T-helper 1 cell (primary cell): ENCODE measurements around the gene CCDC182.

Experiments used
- DNase-seq, 5 donors: peaks; one replicate each; pipeline ENCODE4 v3.0.0-alpha.2; 2012 to 2020

Gene CCDC182

DNA sequence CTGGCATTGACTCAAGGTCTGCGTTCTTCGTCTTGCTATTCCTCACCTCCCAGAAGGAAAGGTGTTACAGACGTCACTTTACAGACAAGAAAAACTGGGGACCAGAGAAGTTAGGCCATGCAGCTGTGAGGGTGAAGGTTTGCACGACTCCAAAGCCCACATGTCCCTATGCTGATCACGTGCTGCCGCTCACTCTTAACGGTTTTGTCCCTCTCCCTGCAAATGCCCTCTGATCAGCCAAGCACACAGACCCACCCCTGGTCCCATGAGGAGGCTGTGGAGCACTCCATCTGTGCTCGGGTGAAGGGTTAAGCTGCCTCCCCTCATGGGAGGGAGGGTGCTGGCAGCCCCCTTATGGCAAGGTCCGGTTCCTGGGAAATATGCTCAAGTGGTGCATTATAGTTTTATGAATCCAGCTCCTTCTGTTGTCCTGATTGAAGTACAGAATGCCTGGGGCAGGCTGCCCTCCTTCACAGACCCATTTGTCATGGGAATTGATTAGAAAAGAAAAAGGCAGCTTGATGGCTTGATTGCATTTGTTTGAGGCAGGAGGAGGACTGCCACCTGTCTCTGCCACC, 18.8 kb downstream of the CCDC182 start:
- no peak for DNase-seq

DNA sequence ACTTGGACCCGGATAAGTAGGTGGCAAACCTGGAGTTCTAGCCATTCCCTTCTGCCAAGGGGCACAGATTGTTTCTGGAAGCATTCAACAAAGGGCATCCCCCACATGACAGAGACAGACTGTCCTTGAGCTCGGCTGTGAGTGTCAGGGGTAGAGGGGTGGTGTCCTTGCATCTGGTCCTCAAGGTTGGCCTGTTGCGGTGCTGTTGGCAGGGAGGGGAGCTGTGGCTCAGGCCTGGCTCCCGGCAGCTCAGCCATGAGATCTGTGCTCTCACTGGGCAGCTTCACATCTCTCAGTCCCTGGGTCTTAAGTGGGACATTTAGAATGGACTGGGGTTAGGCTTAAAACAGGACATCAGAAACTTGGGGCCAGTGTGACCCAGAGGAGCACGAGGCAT, 20.4 kb downstream of the CCDC182 start:
- no peak for DNase-seq

GRCh38 chr17:57724026-57724728, 20.9 kb downstream of the CCDC182 start:
- no peak for DNase-seq

DNA sequence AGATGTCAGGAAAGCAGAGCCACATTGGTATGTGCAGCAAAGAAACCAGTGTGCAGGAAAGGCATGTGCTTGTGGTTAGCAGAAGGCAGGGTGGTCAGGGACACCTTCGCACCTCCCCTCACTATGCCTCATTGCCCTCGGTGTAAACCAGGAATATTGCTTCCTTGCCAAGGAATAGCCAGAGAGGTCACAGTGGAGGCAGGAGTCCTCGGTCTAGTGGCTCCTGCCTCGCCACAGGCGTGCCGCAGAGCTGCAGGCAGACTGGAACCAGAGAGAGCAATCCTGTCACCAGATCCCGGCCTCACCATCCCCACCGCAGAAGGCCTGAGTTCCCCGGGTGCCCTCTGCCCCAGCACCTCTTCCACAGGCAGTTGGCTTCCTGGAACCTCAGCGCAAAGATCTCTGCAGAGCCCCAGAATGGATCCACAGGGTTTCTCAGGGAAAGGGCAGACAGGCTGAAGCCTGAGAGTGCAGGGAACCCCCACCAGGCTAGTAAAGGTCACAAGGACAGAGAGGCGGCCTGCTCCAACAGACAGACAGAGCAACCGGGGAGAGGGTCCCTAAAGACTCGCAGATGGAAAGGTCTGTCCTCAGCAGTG, 21.6 kb downstream of the CCDC182 start:
- no peak for DNase-seq

- DNase-seq, result no peak
Measured at GRCh38 chr17:57722704-57723043, 22.4 kb downstream of the CCDC182 start.

GRCh38 chr17:57721967-57722703, 23.0 kb downstream of the CCDC182 start:
- DNase-seq, result no peak

DNA sequence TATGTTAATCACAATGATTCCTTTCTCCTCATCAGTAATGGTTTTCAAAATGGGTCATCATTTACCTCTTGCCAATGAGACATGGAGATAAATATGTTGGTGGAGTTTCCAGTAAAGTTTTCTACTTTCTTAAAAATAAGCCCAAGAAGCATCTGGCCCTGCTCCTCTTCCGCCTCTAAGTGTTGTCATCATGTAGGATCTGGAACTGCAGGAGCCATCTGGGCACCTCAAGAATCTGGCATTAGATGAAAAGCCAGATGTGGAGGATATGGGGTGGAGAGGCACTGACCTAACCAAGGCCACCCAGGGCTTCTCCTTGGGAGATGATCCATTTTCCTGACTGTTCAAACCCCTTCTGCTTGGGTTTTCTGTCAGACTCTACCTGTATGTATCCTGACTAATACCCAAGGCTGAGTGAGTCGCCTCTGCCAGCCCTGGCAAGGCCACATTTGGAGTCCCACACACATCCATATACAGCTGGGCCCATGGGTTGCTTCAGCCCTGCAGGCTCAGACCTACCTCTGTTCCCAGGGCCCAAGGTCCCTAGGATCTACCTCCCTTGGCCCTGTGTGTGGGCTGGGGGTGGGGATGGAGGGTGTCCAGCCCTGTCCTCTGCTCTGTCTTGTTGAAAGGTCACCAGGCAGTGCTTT, 24.6 kb downstream of the CCDC182 start:
- DNase-seq, result no peak

DNA sequence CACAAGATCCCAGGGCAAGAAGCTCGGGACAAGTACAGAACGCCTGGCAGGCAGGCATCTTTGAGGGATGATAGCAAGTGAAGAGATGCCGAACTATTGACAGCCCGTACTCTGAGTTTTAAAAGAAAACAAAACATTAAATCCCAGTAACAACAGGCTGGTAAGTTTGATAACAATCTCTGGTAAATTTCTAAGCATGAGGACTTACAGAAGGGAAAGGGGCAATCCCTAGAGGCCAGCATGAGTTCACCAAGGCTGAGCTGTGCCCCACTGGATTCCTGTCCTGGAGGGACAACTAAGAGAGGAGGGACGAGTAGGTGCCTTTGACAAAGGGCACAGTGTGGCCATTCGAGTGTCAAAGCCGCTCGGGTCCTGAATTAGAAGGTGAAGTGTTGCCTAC, 26.2 kb downstream of the CCDC182 start:
- no peak for DNase-seq

- no peak for DNase-seq
Measured at GRCh38 chr17:57715981-57716380, 29.1 kb downstream of the CCDC182 start.

DNA sequence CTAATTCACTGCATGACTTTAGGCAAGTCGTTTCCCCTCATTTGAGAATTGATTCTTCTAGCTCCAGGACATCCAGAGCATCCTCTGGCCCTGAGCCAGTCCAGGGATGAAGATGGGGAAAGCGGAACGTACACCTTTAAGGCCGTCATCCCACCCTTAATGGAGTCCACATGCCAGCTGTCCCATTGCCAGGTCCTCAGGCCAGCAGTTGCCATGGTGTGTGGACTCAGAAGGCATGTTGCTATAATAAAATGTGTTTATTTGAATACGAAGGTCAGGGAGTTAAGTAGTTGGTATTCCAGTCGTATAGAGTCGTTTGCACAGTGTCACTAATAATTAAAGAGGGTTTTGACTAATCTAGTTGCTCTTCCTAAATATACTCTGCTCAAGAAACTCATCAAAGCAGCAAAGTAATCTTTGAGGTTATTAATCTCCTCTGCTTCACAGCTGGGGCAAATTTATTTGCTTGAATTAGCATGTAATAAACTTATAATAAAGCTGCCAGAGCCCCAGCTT, 30.4 kb downstream of the CCDC182 start:
- DNase-seq, result no peak

GRCh38 chr17:57713140-57713539, 32.0 kb downstream of the CCDC182 start:
- DNase-seq, result no peak

- no peak for DNase-seq
Measured at GRCh38 chr17:57708410-57708809, 36.7 kb downstream of the CCDC182 start.

GRCh38 chr17:57707892-57708291, 37.2 kb downstream of the CCDC182 start:
- DNase-seq, result no peak

DNA sequence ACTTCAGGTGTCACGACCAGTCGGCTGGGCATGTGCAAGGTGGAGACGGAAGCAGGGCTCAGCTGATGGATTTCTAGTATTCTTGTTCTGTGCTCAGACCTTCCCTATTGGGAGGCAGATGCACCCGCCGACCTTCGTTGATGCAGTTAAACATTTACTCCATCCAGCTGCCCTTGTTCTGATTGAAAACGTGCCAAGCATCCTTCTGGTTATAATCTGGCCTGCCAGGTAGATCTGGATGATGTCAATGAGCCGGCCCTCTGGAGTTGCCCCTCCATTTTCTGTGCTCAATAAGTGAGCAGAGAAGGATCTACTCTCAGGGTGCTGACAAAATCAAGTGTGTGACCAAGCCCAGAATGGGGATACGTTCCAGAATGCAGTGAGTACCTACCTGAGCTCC, 38.3 kb downstream of the CCDC182 start:
- DNase-seq, result no peak

- DNase-seq, result no peak
Measured at GRCh38 chr17:57705921-57706695, 39.0 kb downstream of the CCDC182 start.

- DNase-seq, result no peak
Measured at GRCh38 chr17:57704448-57704847, 40.7 kb downstream of the CCDC182 start.

DNA sequence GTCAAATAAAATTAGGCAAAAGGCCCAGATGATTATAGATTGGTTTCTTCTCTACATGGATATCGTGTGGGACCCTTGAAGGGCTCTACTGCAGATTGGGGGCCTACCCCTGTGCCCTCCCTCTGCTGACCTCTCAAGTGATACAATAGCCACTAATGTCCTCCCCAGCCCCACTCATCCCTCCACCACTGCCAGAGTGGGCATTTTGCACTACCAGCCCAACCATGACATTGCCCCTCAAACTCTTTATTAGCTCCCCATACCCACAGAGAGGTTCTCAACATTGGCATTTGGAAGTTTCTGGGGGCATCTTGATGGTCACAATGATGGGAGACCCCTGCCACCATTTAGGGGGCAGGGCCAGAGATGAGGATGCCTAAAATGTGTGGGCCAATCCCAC, 41.8 kb downstream of the CCDC182 start:
- DNase-seq, result no peak

- no peak for DNase-seq
Measured at GRCh38 chr17:57701124-57701523, 44.0 kb downstream of the CCDC182 start.

- no peak for DNase-seq
Measured at GRCh38 chr17:57699751-57700219, 45.3 kb downstream of the CCDC182 start.

- DNase-seq, result no peak
Measured at GRCh38 chr17:57697891-57698711, 47.0 kb downstream of the CCDC182 start.

GRCh38 chr17:57697197-57697596, 47.9 kb downstream of the CCDC182 start:
- DNase-seq, result no peak
